CD14-positive monocyte (primary cell): ENCODE measurements around the gene GRIA3. TPM values are rescaled to one million over a fixed set of nuclear protein-coding genes. Genes with fewer than 3 reads are reported as not detected.

Experiments
- DNase-seq, 3 donors: peaks; one replicate each; pipeline ENCODE4 v3.0.0-alpha.2; 2011 to 2022
- H2AFZ ChIP-seq: 2 replicates; pipeline ENCODE4 v1.6.0; 2012; ENCODE audit warnings: mild to moderate bottlenecking, low read depth, low read length, inconsistent platforms; ENCODE audit not compliant: insufficient read depth, poor library complexity, severe bottlenecking
- H3K27ac ChIP-seq, 2 donors: 1 replicate in 1 of 2; 2 replicates in 1 of 2; pipeline ENCODE4 v1.5.1; 2012 to 2013; ENCODE audit warnings: low read length in 2 of 2, control low read depth in 1 of 2, inconsistent platforms in 1 of 2, low read depth in 1 of 2, mild to moderate bottlenecking in 1 of 2
- H3K27me3 ChIP-seq, 2 donors: one replicate each; pipeline versions ENCODE4 v1.6.0 to v1.6.1; 2011 to 2013; ENCODE audit warnings: low read length in 2 of 2; ENCODE audit not compliant: control insufficient read depth in 2 of 2, insufficient read depth in 2 of 2
- H3K36me3 ChIP-seq, 2 donors: replicated peaks in 1 of 2; 1 replicate in 1 of 2; 2 replicates in 1 of 2; pipeline versions ENCODE4 v1.5.1 to v1.6.1; 2012 to 2013; ENCODE audit warnings: low read length in 2 of 2, control low read depth in 1 of 2, inconsistent platforms in 1 of 2, mild to moderate bottlenecking in 1 of 2; ENCODE audit not compliant: insufficient read depth in 2 of 2, control insufficient read depth in 1 of 2
- H3K4me1 ChIP-seq, 2 donors: 1 replicate in 1 of 2; 2 replicates in 1 of 2; pipeline versions ENCODE4 v1.5.1 to v1.6.1; 2012 to 2013; ENCODE audit warnings: low read length in 2 of 2, control low read depth in 1 of 2, inconsistent platforms in 1 of 2, mild to moderate bottlenecking in 1 of 2, moderate library complexity in 1 of 2; ENCODE audit not compliant: insufficient read depth in 2 of 2, control insufficient read depth in 1 of 2
- H3K4me2 ChIP-seq: replicated peaks from 2 replicates; pipeline ENCODE3; 2012; ENCODE audit warnings: low read length, moderate library complexity, mild to moderate bottlenecking; ENCODE audit not compliant: poor library complexity, severe bottlenecking; ENCODE audit errors: extremely low read depth
- H3K4me3 ChIP-seq, 3 experiments: fragments of 200-600 bp in 1 of 3; sonication (generic) in 1 of 3; replicated peaks in 1 of 3; 1 replicate in 2 of 3; 2 replicates in 1 of 3; pipeline ENCODE4 v1.5.1; 2011 to 2013; ENCODE audit warnings: low read length in 3 of 3, mild to moderate bottlenecking in 3 of 3, control low read depth in 2 of 3, low read depth in 2 of 3, inconsistent platforms in 1 of 3, moderate library complexity in 1 of 3
- H3K79me2 ChIP-seq: 2 replicates; pipeline ENCODE4 v1.6.0; 2012; ENCODE audit warnings: mild to moderate bottlenecking, control low read depth, inconsistent platforms, low read length, moderate library complexity; ENCODE audit not compliant: insufficient read depth
- H3K9ac ChIP-seq: 2 replicates; pipeline ENCODE4 v1.6.0; 2017; ENCODE audit warnings: low read length, mild to moderate bottlenecking; ENCODE audit not compliant: insufficient read depth, poor library complexity, severe bottlenecking
- H3K9me3 ChIP-seq, 2 donors: replicated peaks in 1 of 2; 1 replicate in 1 of 2; 2 replicates in 1 of 2; pipeline versions ENCODE4 v1.5.1 to v1.6.1; 2012 to 2013; ENCODE audit warnings: low read length in 2 of 2, control low read depth in 1 of 2; ENCODE audit not compliant: control insufficient read depth in 1 of 2, insufficient read depth in 1 of 2
- H4K20me1 ChIP-seq: 2 replicates; pipeline ENCODE4 v1.6.0; 2012; ENCODE audit warnings: mild to moderate bottlenecking, low read length, control low read depth, moderate library complexity; ENCODE audit not compliant: insufficient read depth
- H3K27ac Mint-ChIP-seq, 7 donors: one replicate each; pipeline ENCODE4 v1.8.0; 2020; ENCODE audit warnings: mild to moderate bottlenecking in 7 of 7, mixed read lengths in 7 of 7, moderate library complexity in 6 of 7, inconsistent platforms in 2 of 7
- H3K27me3 Mint-ChIP-seq, 3 donors: one replicate each; pipeline ENCODE4 v1.8.0; 2021 to 2022; ENCODE audit warnings: low read depth in 3 of 3, mild to moderate bottlenecking in 3 of 3, mixed read lengths in 3 of 3, moderate library complexity in 3 of 3, inconsistent platforms in 1 of 3
- H3K36me3 Mint-ChIP-seq, 2 donors: one replicate each; pipeline ENCODE4 v1.8.0; 2020; ENCODE audit warnings: mixed read lengths in 2 of 2, inconsistent platforms in 1 of 2, mild to moderate bottlenecking in 1 of 2
- H3K4me1 Mint-ChIP-seq: one replicate; pipeline ENCODE4 v1.8.0; 2020; ENCODE audit warnings: mild to moderate bottlenecking, mixed read lengths
- H3K4me3 Mint-ChIP-seq, 2 donors: one replicate each; pipeline ENCODE4 v1.8.0; 2020; ENCODE audit warnings: mild to moderate bottlenecking in 2 of 2, mixed read lengths in 2 of 2, moderate library complexity in 1 of 2
- H3K9me3 Mint-ChIP-seq, 7 donors: one replicate each; pipeline ENCODE4 v1.8.0; 2020 to 2022; ENCODE audit warnings: mixed read lengths in 7 of 7, mild to moderate bottlenecking in 6 of 7, moderate library complexity in 6 of 7, inconsistent platforms in 2 of 7
- CTCF ChIP-seq: fragments of 200-600 bp; IDR thresholded peaks from one replicate; pipeline ENCODE4 v1.8.0; 2022; ENCODE audit warnings: antibody characterized with exemption, mild to moderate bottlenecking
- WGBS: methylation state at CpG from one replicate; pipeline ENCODE4 v1.1.5; 2013; ENCODE audit warnings: missing lambda C conversion rate; ENCODE audit not compliant: insufficient coverage; 5-methylcytosine and 5-hydroxymethylcytosine counted together
- intact Hi-C, 2 donors: fragments of 100-400 bp; cut with micrococcal nuclease; formaldehyde crosslinking; loops; one replicate each; pipeline versions ENCODE4 v1.15.0 to v1.15.1; 2023
- polyA plus RNA-seq, 3 donors: library from polyadenylated mRNA; depleted of rRNA in 1 of 3; unstranded in 2 of 3; stranded (reverse) in 1 of 3; fragments of 300-500 nt in 2 of 3; fragments of >200 nt in 1 of 3; fragmentation: Illumina TruSeq in 2 of 3; gene quantifications; 1 replicate in 2 of 3; 2 replicates in 1 of 3; pipeline ENCODE4 v1.2.3, GENCODE V29; 2012 to 2021

The GRIA3 gene
- polyA plus RNA-seq, 3 donors: not detected

- WGBS: no CpG with 5 or more reads among the region's 1 CpG
- DNase-seq: no peak
- no peak overlapping the region for H2AFZ ChIP-seq
Observed at GRCh38 chrX:123422875-123423274, 238.8 kb downstream of the GRIA3 start.

GRCh38 chrX:123424546-123424945, 240.5 kb downstream of the GRIA3 start:
- intact Hi-C loops: no loop called here
- Histone ChIP-seq H3K9me3 (no peaks in the 10 kb centered on the region), H3K9ac (no peak overlapping the region), H3K36me3 (no peaks in the 10 kb centered on the region), H3K4me1 (no peaks in the 10 kb centered on the region), H3K79me2 (no peaks in the 10 kb centered on the region), H3K4me3 (no peak overlapping the region), H4K20me1 (no peaks in the 10 kb centered on the region), H3K27me3 (no peaks in the 10 kb centered on the region), H2AFZ (no peak overlapping the region), H3K27ac (no peak overlapping the region), H3K4me2 (no peak overlapping the region)
- no peak for DNase-seq
- no peak overlapping the region for H3K4me3 Mint-ChIP-seq
- no peaks in the 10 kb centered on the region for H3K9me3 Mint-ChIP-seq
- no peak for TF ChIP-seq CTCF
- H3K27me3 Mint-ChIP-seq: peaks cover 0 to 2% (median 0%) of the 10 kb centered on the region in 3 donors
- no peaks in the 10 kb centered on the region for H3K4me1 Mint-ChIP-seq
- H3K36me3 Mint-ChIP-seq: no peaks in the 10 kb centered on the region
- no peak overlapping the region for H3K27ac Mint-ChIP-seq

More at GRCh38 chrX:123422875-123423274, 238.8 kb downstream of the GRIA3 start:
- Mint-ChIP-seq H3K27ac (no peak overlapping the region), H3K4me3 (no peak overlapping the region), H3K36me3 (no peaks in the 10 kb centered on the region), H3K9me3 (peaks cover 0 to 2% (median 0%) of the 10 kb centered on the region in 7 donors), H3K4me1 (no peaks in the 10 kb centered on the region), H3K27me3 (peaks cover 0 to 2% (median 0%) of the 10 kb centered on the region in 3 donors)
- no peaks in the 10 kb centered on the region for H4K20me1 ChIP-seq
- no peak overlapping the region for H3K9ac ChIP-seq
- no peaks in the 10 kb centered on the region for H3K79me2 ChIP-seq
- no peaks in the 10 kb centered on the region for H3K4me1 ChIP-seq
- no peaks in the 10 kb centered on the region for H3K9me3 ChIP-seq
- H3K36me3 ChIP-seq: no peaks in the 10 kb centered on the region
- no peak overlapping the region for H3K4me3 ChIP-seq
- no peak overlapping the region for H3K27ac ChIP-seq
- no peaks in the 10 kb centered on the region for H3K27me3 ChIP-seq
- intact Hi-C loops: no loop called here
- no peak overlapping the region for H3K4me2 ChIP-seq
- no peak for TF ChIP-seq CTCF
